ENCODE measurements around the gene TMOD1.

TMOD1 gene

GRCh38 chr9:97521576-97522333 lies 20.3 kb downstream of the TMOD1 start:
- no peak for TF ChIP-seq CTCF (IDR thresholded peaks at IDR 0.05; ENCODE audit: extremely low read depth, missing control alignments)
- no peak for DNase-seq (ENCODE audit: low spot score)

- no peak for DNase-seq (ENCODE audit: low spot score)
- TF ChIP-seq CTCF (IDR thresholded peaks at IDR 0.05; ENCODE audit: extremely low read depth, missing control alignments) = no peak
These were observed 23.0 kb downstream of the TMOD1 start for GRCh38 chr9:97524424-97524823.

- TF ChIP-seq CTCF (IDR thresholded peaks at IDR 0.05; ENCODE audit: extremely low read depth, missing control alignments) = no peak
- no peak for DNase-seq (ENCODE audit: low spot score)
These were observed 24.0 kb downstream of the TMOD1 start for GRCh38 chr9:97525451-97525850.

GRCh38 chr9:97526895-97527575 lies 25.6 kb downstream of the TMOD1 start:
- TF ChIP-seq CTCF (IDR thresholded peaks at IDR 0.05; ENCODE audit: extremely low read depth, missing control alignments) = no peak
- no peak for DNase-seq (ENCODE audit: low spot score)

GRCh38 chr9:97527626-97528528 lies 26.4 kb downstream of the TMOD1 start:
- no peak for DNase-seq (ENCODE audit: low spot score)
- TF ChIP-seq CTCF (IDR thresholded peaks at IDR 0.05; ENCODE audit: extremely low read depth, missing control alignments) = no peak

- TF ChIP-seq CTCF (IDR thresholded peaks at IDR 0.05; ENCODE audit: extremely low read depth, missing control alignments) = no peak
- peak; percentile 26 for DNase-seq (ENCODE audit: low spot score)
These were observed 27.2 kb downstream of the TMOD1 start for GRCh38 chr9:97528529-97529230.
